ENCODE results near the gene GTPBP2.

The GTPBP2 gene

GRCh38 chr6:43572015-43572414 lies 57.0 kb downstream of the GTPBP2 start:
- no peak for DNase-seq

DNA sequence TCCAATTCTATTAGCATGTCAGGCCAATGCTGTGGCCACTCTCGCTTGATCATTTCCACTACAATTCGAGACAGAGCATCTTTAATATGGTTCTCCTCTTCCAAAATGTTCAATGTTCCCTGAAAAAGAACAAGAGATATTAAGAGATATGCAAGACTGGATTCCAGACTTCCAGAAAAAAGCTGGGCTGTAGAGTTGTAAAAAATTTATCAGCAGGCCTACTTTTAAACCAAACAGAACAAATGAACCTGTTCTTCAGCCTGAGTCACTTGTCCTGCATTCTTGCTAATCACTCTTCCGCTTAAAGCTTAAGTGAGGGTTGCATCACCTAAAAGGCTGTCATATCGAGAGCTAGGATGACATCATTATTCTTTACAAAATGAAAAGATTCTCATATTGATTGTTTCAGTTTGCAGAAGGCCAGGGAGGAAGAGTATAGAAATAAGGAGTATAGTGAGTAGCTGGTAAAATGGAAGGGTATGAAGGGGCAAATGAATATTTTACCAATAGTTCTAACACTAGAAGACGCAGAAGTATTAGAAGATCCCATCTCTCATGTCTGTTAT lies 58.1 kb downstream of the GTPBP2 start:
- DNase-seq: no peak
